NOMO-1 (cell line): ENCODE results near the gene CAMK2D.

Experiments used
- DNase-seq, 2 experiments: peaks; one replicate each; lab custom pipeline; 2025; ENCODE audit not compliant: unreplicated experiment in 2 of 2; lab: John Stamatoyannopoulos, UW

The CAMK2D gene

GRCh38 chr4:113644398-113644797, 117.1 kb downstream of the CAMK2D start:
- DNase-seq, result no peak

- DNase-seq, result no peak
These were observed 118.0 kb downstream of the CAMK2D start for GRCh38 chr4:113643505-113643904.

- peak in 1 of 2 experiments; percentile 72 for DNase-seq
These were observed 120.5 kb downstream of the CAMK2D start for GRCh38 chr4:113641025-113641431.

GRCh38 chr4:113639326-113639725, 122.2 kb downstream of the CAMK2D start:
- peak; percentile 14 to 50 for DNase-seq

- DNase-seq, result no peak
These were observed 123.0 kb downstream of the CAMK2D start for GRCh38 chr4:113638562-113638832.

- no peak for DNase-seq
These were observed 123.5 kb downstream of the CAMK2D start for GRCh38 chr4:113637823-113638561.

- no peak for DNase-seq
These were observed 124.2 kb downstream of the CAMK2D start for GRCh38 chr4:113637363-113637762.

- DNase-seq, result peak; percentile 30 to 63
These were observed 124.7 kb downstream of the CAMK2D start for GRCh38 chr4:113636877-113637276.

- peak; percentile 70 to 82 for DNase-seq
These were observed 125.1 kb downstream of the CAMK2D start for GRCh38 chr4:113636438-113636818.

GRCh38 chr4:113635739-113636437, 125.7 kb downstream of the CAMK2D start:
- no peak for DNase-seq

GRCh38 chr4:113634081-113634969, 127.2 kb downstream of the CAMK2D start:
- no peak for DNase-seq

- DNase-seq, result no peak
These were observed 128.1 kb downstream of the CAMK2D start for GRCh38 chr4:113633467-113633866.

GRCh38 chr4:113628711-113629110, 132.8 kb downstream of the CAMK2D start:
- DNase-seq, result no peak

- DNase-seq, result no peak
These were observed 134.2 kb downstream of the CAMK2D start for GRCh38 chr4:113627321-113627720.

- DNase-seq, result no peak
These were observed 135.6 kb downstream of the CAMK2D start for GRCh38 chr4:113625902-113626301.

GRCh38 chr4:113623274-113623894, 138.2 kb downstream of the CAMK2D start:
- DNase-seq, result no peak

GRCh38 chr4:113621633-113622032, 139.9 kb downstream of the CAMK2D start:
- no peak for DNase-seq

GRCh38 chr4:113620032-113620431, 141.5 kb downstream of the CAMK2D start:
- no peak for DNase-seq

GRCh38 chr4:113619526-113619925, 142.0 kb downstream of the CAMK2D start:
- DNase-seq, result no peak

GRCh38 chr4:113618205-113618604, 143.3 kb downstream of the CAMK2D start:
- DNase-seq, result no peak

GRCh38 chr4:113617195-113617594, 144.3 kb downstream of the CAMK2D start:
- DNase-seq, result no peak
